Nephron (organoid): ENCODE data around the gene ILKAP.

Experiments
- H3K27ac Mint-ChIP-seq, 3 experiments: 2 replicates each; pipeline ENCODE4 v1.8.0; 2020; ENCODE audit warnings: mixed read lengths in 3 of 3, mild to moderate bottlenecking in 2 of 3, moderate library complexity in 1 of 3
- H3K27me3 Mint-ChIP-seq: 2 replicates; pipeline ENCODE4 v1.8.0; 2021; ENCODE audit warnings: low read depth, mild to moderate bottlenecking, moderate library complexity, mixed read lengths
- H3K36me3 Mint-ChIP-seq: 2 replicates; pipeline ENCODE4 v1.8.0; 2020; ENCODE audit warnings: low read depth, mixed read lengths
- H3K4me1 Mint-ChIP-seq: 2 replicates; pipeline ENCODE4 v1.8.0; 2020; ENCODE audit warnings: mixed read lengths
- H3K4me3 Mint-ChIP-seq, 3 experiments: 2 replicates each; pipeline ENCODE4 v1.8.0; 2020; ENCODE audit warnings: mild to moderate bottlenecking in 3 of 3, mixed read lengths in 3 of 3, moderate library complexity in 2 of 3
- H3K9me3 Mint-ChIP-seq: 2 replicates; pipeline ENCODE4 v1.8.0; 2020; ENCODE audit warnings: mixed read lengths
- TF ChIP-seq, protein P1 (sequence below), 3 experiments: fragments of 200-600 bp; sonication (generic); IDR thresholded peaks; one replicate each; pipeline ENCODE4 v1.5.0; 2021; ENCODE audit warnings: antibody characterized with exemption in 3 of 3; ENCODE audit not compliant: unreplicated experiment in 3 of 3

ILKAP gene

DNA sequence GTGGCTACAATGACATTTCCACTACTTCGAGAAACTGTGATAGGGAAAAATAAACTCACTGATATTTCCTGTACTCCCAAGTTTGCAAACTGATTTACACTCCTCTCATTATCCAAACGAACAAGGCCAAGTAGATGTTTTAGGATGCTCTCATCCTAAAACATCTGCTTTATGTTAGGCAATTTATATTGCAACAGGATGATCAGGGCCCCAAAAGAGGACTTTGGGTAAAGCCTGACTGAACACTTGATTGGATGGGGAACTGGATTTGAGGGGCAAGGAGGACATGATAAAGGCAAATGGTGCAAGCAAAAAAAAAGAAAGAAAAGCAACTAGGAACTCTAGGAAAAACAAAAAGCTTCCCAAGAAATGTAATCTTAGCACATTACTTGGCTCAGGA lies 38.5 kb upstream of the ILKAP start:
- peaks cover 14% of the 10 kb centered on the region for H3K36me3 Mint-ChIP-seq
- no peaks in the 10 kb centered on the region for H3K9me3 Mint-ChIP-seq
- H3K27me3 Mint-ChIP-seq, result peaks cover 20% of the 10 kb centered on the region
- peak overlapping the region; percentile 45 to 72 (median 72) for H3K27ac Mint-ChIP-seq
- H3K4me3 Mint-ChIP-seq, result peak overlapping the region; percentile 55 to 67 (median 64)
- peaks cover 32% of the 10 kb centered on the region for H3K4me1 Mint-ChIP-seq
- TF ChIP-seq, protein P1, sequence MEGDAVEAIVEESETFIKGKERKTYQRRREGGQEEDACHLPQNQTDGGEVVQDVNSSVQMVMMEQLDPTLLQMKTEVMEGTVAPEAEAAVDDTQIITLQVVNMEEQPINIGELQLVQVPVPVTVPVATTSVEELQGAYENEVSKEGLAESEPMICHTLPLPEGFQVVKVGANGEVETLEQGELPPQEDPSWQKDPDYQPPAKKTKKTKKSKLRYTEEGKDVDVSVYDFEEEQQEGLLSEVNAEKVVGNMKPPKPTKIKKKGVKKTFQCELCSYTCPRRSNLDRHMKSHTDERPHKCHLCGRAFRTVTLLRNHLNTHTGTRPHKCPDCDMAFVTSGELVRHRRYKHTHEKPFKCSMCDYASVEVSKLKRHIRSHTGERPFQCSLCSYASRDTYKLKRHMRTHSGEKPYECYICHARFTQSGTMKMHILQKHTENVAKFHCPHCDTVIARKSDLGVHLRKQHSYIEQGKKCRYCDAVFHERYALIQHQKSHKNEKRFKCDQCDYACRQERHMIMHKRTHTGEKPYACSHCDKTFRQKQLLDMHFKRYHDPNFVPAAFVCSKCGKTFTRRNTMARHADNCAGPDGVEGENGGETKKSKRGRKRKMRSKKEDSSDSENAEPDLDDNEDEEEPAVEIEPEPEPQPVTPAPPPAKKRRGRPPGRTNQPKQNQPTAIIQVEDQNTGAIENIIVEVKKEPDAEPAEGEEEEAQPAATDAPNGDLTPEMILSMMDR (IDR thresholded peaks at IDR 0.05; ENCODE audit: unreplicated experiment in 3 of 3), result no peak

DNA sequence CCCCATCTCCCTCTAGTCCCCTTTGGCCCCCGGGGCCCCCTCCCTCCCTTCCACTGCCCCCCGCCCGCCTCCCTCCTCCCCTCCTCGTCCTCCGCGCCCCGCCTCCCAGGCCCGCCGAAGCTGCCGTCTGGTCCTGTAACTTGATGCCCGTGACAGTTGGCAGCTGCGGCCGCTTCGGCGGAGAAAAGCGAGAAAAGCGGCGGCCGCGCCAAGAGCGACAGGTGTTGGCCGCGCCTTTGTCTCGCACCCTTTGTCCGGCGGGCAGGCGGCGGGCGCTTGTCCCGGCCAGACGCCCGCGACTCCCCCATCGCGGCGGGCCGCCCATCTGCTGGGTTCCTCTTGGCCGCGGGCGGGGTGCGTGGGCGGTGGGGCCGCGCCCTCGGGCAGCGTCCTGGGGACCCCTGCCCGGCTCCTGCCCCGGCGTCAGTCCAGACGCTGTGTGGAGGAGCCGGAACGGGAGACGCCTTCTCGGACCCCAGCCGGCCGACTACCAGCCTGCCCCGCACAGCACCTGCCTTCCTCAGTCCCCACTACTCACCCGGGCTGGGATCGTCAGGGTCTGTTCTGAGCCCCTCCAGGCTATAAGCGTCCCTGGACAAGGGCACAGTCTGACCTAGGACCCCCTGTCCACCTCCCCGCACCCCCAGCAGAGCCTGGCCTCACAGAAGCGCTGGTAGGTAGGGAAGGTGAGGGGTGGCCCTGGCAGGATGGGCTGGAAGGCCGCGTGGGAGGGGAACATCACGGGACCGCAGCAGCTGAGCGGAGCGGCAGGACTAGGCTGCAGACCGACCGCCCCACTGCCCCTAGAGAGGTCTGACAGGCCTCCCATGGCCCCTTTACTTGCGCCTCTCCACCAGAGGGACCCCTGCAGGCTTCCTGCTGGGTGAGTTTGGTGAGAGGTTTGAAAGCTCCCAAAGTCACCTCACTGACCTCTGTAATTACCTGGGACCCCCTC lies 37.5 kb upstream of the ILKAP start:
- Mint-ChIP-seq H3K36me3 (peaks cover 9% of the 10 kb centered on the region), H3K9me3 (no peaks in the 10 kb centered on the region), H3K4me3 (peak overlapping the region; percentile 55 to 86 (median 67)), H3K27me3 (peaks cover 30% of the 10 kb centered on the region), H3K27ac (peak overlapping the region; percentile 45 to 72 (median 72)), H3K4me1 (peaks cover 29% of the 10 kb centered on the region)
- TF ChIP-seq, protein P1 (IDR thresholded peaks at IDR 0.05; ENCODE audit: unreplicated experiment in 3 of 3), result peak in 1 of 3 experiments; percentile 21

DNA sequence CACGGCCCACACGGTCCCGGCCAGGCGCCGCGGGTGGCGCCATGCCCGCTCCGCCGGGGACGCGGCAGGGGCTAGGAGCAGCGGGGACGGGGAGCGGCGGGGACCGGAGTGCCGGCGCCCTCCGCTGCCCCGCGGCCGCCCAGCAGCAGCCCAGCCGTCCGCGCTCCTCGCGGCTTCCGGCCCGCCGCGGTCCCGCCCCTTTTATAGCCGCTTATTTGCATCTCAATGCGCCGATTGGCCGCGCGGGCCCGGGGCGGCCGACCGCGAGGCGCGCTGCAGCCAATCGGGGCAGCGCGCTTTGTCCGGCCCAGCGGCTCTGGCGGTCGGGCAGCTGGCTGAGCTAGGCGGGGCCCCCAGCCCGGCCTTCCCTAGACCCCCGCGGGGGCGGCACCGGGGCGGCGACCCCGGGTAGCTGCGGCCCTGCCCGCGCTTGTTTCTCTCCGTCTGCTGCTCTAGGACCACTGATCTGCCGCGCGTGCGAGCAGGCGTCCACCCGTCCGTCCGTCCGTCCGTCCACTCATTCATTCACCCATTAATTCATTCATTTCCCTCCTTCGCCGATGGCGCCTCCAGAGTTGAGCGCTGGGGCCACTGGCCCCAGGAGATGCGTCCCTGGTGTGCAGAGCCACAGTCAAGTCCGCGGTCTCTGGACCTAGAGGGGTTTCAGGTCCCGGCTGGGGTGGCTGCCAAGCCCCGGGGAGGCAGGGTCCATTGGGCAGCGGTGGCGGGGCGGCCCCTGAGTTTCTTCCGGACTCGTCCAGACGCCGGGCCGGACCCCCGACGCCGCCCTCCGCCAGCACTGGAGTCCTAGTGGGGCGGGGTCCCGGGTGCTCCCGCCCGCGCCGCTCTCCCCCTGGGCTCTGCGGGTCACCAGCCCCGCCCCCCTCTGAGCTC lies 36.6 kb upstream of the ILKAP start, which contains the start of gene HES6:
Gene HES6, minus strand, starts transcription at position 176 of the 894 bp plus-strand sequence. Its CDS starts 133 bp downstream, at position 43.
- TF ChIP-seq, protein P1 (IDR thresholded peaks at IDR 0.05; ENCODE audit: unreplicated experiment in 3 of 3), result no peak
- Mint-ChIP-seq H3K36me3 (peaks cover 2% of the 10 kb centered on the region), H3K4me1 (peaks cover 29% of the 10 kb centered on the region), H3K27me3 (peaks cover 37% of the 10 kb centered on the region), H3K4me3 (peak within 1 kb of the TSS; percentile 85 to 93 (median 86)), H3K27ac (peak within 1 kb of the TSS; percentile 8 to 72 (median 58)), H3K9me3 (no peaks in the 10 kb centered on the region)

DNA sequence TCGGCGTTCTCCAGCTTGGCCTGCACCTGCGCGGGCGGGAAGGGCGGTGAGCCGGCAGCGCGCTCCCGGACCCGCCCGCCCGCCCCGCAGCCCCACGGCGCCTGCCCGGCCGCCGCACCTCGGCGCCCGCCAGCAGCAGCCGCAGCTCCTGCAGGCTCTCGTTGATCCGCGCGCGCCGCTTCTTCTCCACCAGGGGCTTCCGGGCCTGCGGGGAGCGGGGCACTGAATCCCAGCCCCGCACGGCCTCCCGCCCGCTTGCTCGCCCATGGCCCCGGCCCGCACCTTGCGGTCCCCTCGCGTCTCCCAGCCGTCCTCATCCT lies 36.0 kb upstream of the ILKAP start:
- Mint-ChIP-seq H3K27me3 (peaks cover 37% of the 10 kb centered on the region), H3K4me3 (no peak overlapping the region), H3K4me1 (peaks cover 29% of the 10 kb centered on the region), H3K9me3 (no peaks in the 10 kb centered on the region), H3K36me3 (no peaks in the 10 kb centered on the region), H3K27ac (no peak overlapping the region)
- TF ChIP-seq, protein P1 (IDR thresholded peaks at IDR 0.05; ENCODE audit: unreplicated experiment in 3 of 3), result no peak

DNA sequence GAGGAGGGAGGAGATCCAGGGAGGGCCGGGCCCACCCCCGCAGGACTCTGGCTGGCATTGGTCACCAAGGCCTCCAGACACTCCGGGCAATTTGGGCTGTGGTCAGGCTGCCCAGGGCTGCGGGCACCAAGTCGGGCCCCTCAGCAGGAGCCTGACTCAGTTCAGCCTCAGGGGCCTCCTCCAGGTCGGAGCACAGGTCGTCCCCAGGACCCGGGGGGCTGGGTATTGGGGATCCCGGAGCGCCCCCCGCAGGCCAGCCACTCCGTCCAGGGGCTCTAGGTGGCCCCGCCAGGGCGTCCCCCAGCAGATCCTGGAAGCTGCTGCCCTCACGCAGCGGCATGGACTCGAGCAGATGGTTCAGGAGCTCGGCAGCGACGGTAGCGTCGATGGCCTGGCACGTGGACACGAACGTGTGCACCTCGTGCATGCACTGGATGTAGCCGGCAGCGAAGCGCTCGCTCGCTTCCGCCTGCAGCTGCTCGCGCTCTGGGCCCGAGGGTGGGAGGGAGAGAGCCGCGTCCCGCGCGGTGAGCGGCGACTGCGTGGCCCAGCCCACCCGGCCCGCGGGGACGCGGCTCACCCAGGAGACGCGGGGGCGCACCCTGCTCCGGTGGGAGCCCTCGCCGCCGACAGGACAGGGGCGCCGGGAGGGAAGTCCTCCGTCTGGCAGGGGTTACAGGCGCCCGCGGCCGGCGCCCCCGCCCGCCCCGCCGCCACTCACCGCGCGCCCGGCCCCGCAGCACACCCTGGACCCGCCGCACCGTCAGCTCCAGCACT lies 35.5 kb upstream of the ILKAP start:
- Mint-ChIP-seq H3K27me3 (peaks cover 37% of the 10 kb centered on the region), H3K4me3 (peak overlapping the region; percentile 67 to 83 (median 81)), H3K4me1 (peaks cover 24% of the 10 kb centered on the region), H3K27ac (no peak overlapping the region), H3K9me3 (no peaks in the 10 kb centered on the region), H3K36me3 (no peaks in the 10 kb centered on the region)
- TF ChIP-seq, protein P1 (IDR thresholded peaks at IDR 0.05; ENCODE audit: unreplicated experiment in 3 of 3), result no peak
